Upper lobe of left lung (tissue), 6 donors: ENCODE results near the gene AATF. TPM values are rescaled to one million over a fixed set of nuclear protein-coding genes. Genes with fewer than 3 reads are reported as not detected.

Experiments
- ATAC-seq, 2 donors: fragments of 200-7000 bp; cut with Tn5 transposase; one replicate each; pipeline ENCODE4 v1.9.1; 2022; ENCODE audit warnings: mild to moderate bottlenecking in 2 of 2, moderate library complexity in 2 of 2; ENCODE audit not compliant: low FRiP score in 2 of 2
- DNase-seq, 2 donors: peaks; one replicate each; pipeline ENCODE4 v3.0.0-alpha.2; 2019 to 2020
- H3K27ac ChIP-seq, 4 donors: fragments of 200-600 bp; sonication (generic); one replicate each; pipeline ENCODE4 v1.5.1; 2016 to 2019
- H3K27me3 ChIP-seq, 4 donors: fragments of 200-600 bp; sonication (generic); one replicate each; pipeline ENCODE4 v1.5.1; 2017 to 2019
- H3K36me3 ChIP-seq, 4 donors: fragments of 200-600 bp; sonication (generic); one replicate each; pipeline ENCODE4 v1.5.1; 2016 to 2019
- H3K4me1 ChIP-seq, 4 donors: fragments of 200-600 bp; sonication (generic); one replicate each; pipeline ENCODE4 v1.5.1; 2018 to 2019
- H3K4me3 ChIP-seq, 4 donors: fragments of 200-600 bp; sonication (generic); one replicate each; pipeline ENCODE4 v1.5.1; 2017 to 2019; ENCODE audit warnings: mild to moderate bottlenecking in 2 of 4, moderate library complexity in 1 of 4
- H3K9me3 ChIP-seq, 4 donors: fragments of 200-600 bp; sonication (generic); one replicate each; pipeline ENCODE4 v1.5.1; 2018 to 2019
- EP300 ChIP-seq, 4 donors: sonication (generic); formaldehyde crosslinking; IDR thresholded peaks; one replicate each; pipeline ENCODE4 v1.5.1; 2017; ENCODE audit warnings: antibody characterized with exemption in 4 of 4, control low read depth in 2 of 4
- POLR2A ChIP-seq, 4 donors: fragments of 450-650 bp; IDR thresholded peaks; one replicate each; pipeline ENCODE4 v1.5.1; 2016 to 2017; ENCODE audit warnings: antibody characterized with exemption in 4 of 4, mild to moderate bottlenecking in 2 of 4
- POLR2AphosphoS5 ChIP-seq, 2 donors: sonication (generic); formaldehyde crosslinking; IDR thresholded peaks; one replicate each; pipeline ENCODE4 v1.5.1; 2017; ENCODE audit warnings: antibody characterized with exemption in 2 of 2
- WGBS, 2 donors: methylation state at CpG; one replicate each; pipeline ENCODE4 v1.1.5; 2017 to 2018; 5-methylcytosine and 5-hydroxymethylcytosine counted together
- total RNA-seq, 6 donors: library from RNA; depleted of rRNA in 4 of 6; stranded (reverse); fragments of >200 nt in 4 of 6; gene quantifications; one replicate each; pipeline versions ENCODE4 v1.1.0 to v1.2.1, GENCODE V29; 2016 to 2021
- TF ChIP-seq, protein P1 (sequence below), 6 experiments: fragments of 450-650 bp in 4 of 6; fragments of 200-600 bp in 2 of 6; sonication (generic) in 2 of 6; IDR thresholded peaks; one replicate each; pipeline ENCODE4 v1.5.1; 2016 to 2019; ENCODE audit warnings: antibody characterized with exemption in 6 of 6
- donor health status: DM: no; HTN: no; CAD: no; lungs with moderate emphysema.
- donor health status: DM: no; HTN: yes; CAD: no; lungs with severe emphysema.

AATF gene
- total RNA-seq, 6 donors from 2014 or later: 30.7 to 45.4 (median 37.3) TPM

- DNase-seq (no peak), ATAC-seq (no peak)
- Histone ChIP-seq H3K27ac (no peak overlapping the region), H3K4me3 (no peak overlapping the region), H3K27me3 (no peaks in the 10 kb centered on the region), H3K9me3 (no peaks in the 10 kb centered on the region), H3K4me1 (no peaks in the 10 kb centered on the region), H3K36me3 (peaks cover 0 to 38% (median 22%) of the 10 kb centered on the region in 4 donors)
- TF ChIP-seq, protein P1, sequence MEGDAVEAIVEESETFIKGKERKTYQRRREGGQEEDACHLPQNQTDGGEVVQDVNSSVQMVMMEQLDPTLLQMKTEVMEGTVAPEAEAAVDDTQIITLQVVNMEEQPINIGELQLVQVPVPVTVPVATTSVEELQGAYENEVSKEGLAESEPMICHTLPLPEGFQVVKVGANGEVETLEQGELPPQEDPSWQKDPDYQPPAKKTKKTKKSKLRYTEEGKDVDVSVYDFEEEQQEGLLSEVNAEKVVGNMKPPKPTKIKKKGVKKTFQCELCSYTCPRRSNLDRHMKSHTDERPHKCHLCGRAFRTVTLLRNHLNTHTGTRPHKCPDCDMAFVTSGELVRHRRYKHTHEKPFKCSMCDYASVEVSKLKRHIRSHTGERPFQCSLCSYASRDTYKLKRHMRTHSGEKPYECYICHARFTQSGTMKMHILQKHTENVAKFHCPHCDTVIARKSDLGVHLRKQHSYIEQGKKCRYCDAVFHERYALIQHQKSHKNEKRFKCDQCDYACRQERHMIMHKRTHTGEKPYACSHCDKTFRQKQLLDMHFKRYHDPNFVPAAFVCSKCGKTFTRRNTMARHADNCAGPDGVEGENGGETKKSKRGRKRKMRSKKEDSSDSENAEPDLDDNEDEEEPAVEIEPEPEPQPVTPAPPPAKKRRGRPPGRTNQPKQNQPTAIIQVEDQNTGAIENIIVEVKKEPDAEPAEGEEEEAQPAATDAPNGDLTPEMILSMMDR (IDR thresholded peaks at IDR 0.05): no peak
- WGBS, 2 donors: 83 to 94% methylated on average over 5 to 6 of the region's 6 CpGs
These were observed 103.7 kb downstream of the AATF start for GRCh38 chr17:37052450-37052849.

- ATAC-seq: no peak
- Histone ChIP-seq H3K36me3 (peaks cover 0 to 43% (median 18%) of the 10 kb centered on the region in 4 donors), H3K4me1 (no peaks in the 10 kb centered on the region), H3K27ac (no peak overlapping the region), H3K27me3 (no peaks in the 10 kb centered on the region), H3K9me3 (no peaks in the 10 kb centered on the region), H3K4me3 (no peak overlapping the region)
- no peak for DNase-seq
- WGBS, 2 donors: 87 to 90% methylated on average over 8 of the region's 8 CpGs
- TF ChIP-seq POLR2A (IDR thresholded peaks at IDR 0.05) (no peak), POLR2AphosphoS5 (IDR thresholded peaks at IDR 0.05) (no peak), EP300 (IDR thresholded peaks at IDR 0.05) (no peak)
- TF ChIP-seq, protein P1 (IDR thresholded peaks at IDR 0.05): no peak
These were observed 106.1 kb downstream of the AATF start for GRCh38 chr17:37054894-37055293.

DNA sequence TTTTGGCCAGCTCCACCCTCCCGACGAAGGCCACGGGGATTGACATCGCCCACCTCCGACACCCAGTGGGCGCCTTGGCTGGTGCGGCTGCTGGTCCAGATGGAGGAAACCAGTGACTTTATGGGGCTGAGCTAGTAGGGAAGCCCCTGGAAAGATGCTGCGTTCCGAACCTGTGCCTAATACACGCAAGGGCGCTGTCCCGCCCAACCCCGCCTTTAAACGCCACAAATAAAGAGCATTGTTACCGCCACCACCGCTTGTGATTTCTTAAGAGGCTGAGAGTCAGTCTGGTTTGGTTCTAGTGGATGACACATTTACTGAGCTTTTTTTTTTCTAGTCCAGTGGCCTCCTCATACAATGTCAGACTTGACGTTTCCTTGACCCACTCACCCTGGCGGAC lies 107.9 kb downstream of the AATF start:
- 97% methylated on average over 18 of the region's 18 CpGs for WGBS, 2 donors
- Histone ChIP-seq H3K4me3 (no peak overlapping the region), H3K27ac (no peak overlapping the region), H3K27me3 (no peaks in the 10 kb centered on the region), H3K36me3 (peaks cover 0 to 32% (median 15%) of the 10 kb centered on the region in 4 donors), H3K4me1 (no peaks in the 10 kb centered on the region), H3K9me3 (no peaks in the 10 kb centered on the region)
- TF ChIP-seq, protein P1 (IDR thresholded peaks at IDR 0.05): no peak
- TF ChIP-seq POLR2AphosphoS5 (IDR thresholded peaks at IDR 0.05) (no peak), EP300 (IDR thresholded peaks at IDR 0.05) (no peak), POLR2A (IDR thresholded peaks at IDR 0.05) (no peak)
- ATAC-seq (no peak), DNase-seq (no peak)

GRCh38 chr17:37059493-37059892 lies 110.7 kb downstream of the AATF start:
- no peak overlapping the region for H3K4me3 ChIP-seq
- H3K4me1 ChIP-seq: no peaks in the 10 kb centered on the region
- no peak for DNase-seq
- no peak for ATAC-seq
- 92 to 95% methylated on average over 3 of the region's 3 CpGs for WGBS, 2 donors
- no peak for TF ChIP-seq POLR2A (IDR thresholded peaks at IDR 0.05)
- no peak for TF ChIP-seq POLR2AphosphoS5 (IDR thresholded peaks at IDR 0.05)
- TF ChIP-seq, protein P1 (IDR thresholded peaks at IDR 0.05): no peak
- no peak for TF ChIP-seq EP300 (IDR thresholded peaks at IDR 0.05)
- H3K27ac ChIP-seq: no peak overlapping the region
- peaks cover 0 to 19% (median 10%) of the 10 kb centered on the region in 4 donors for H3K36me3 ChIP-seq
- H3K27me3 ChIP-seq: no peaks in the 10 kb centered on the region
- no peaks in the 10 kb centered on the region for H3K9me3 ChIP-seq

- no peak overlapping the region for H3K4me3 ChIP-seq
- 58 to 73% methylated on average over 6 of the region's 6 CpGs for WGBS, 2 donors
- peaks cover 0 to 18% (median 8%) of the 10 kb centered on the region in 4 donors for H3K36me3 ChIP-seq
- TF ChIP-seq POLR2A (IDR thresholded peaks at IDR 0.05) (no peak), EP300 (IDR thresholded peaks at IDR 0.05) (no peak), POLR2AphosphoS5 (IDR thresholded peaks at IDR 0.05) (no peak)
- TF ChIP-seq, protein P1 (IDR thresholded peaks at IDR 0.05): no peak
- no peak for ATAC-seq
- no peak overlapping the region for H3K27ac ChIP-seq
- H3K27me3 ChIP-seq: no peaks in the 10 kb centered on the region
- no peaks in the 10 kb centered on the region for H3K9me3 ChIP-seq
- no peak for DNase-seq
- no peaks in the 10 kb centered on the region for H3K4me1 ChIP-seq
These were observed 111.3 kb downstream of the AATF start for GRCh38 chr17:37060094-37060493.
